H1 (cell line): ENCODE data around the gene TPBG. TPM values are rescaled to one million over a fixed set of nuclear protein-coding genes. Genes with fewer than 3 reads are reported as not detected.

Source experiments
- CTCF ChIA-PET: fragments of 300-600 bp; sonication (Branson Sonifier 250); formaldehyde crosslinking; loops from one replicate; lab custom pipeline; 2021; ENCODE audit not compliant: partially characterized antibody; lab: Charles Lee
- POLR2A ChIA-PET: fragments of 300-600 bp; sonication (Branson Sonifier 250); formaldehyde crosslinking; loops from one replicate; lab custom pipeline; 2021; ENCODE audit warnings: inconsistent platforms; ENCODE audit not compliant: partially characterized antibody; lab: Charles Lee
- DNase-seq, 2 experiments: peaks; one replicate each; pipeline versions ENCODE4 v3.0.0 to v3.0.0-alpha.2; 2010 to 2022; ENCODE audit warnings: low spot score in 2 of 2, low read depth in 1 of 2, mixed read lengths in 1 of 2
- FAIRE-seq: peaks from 2 replicates; lab custom pipeline; 2011; peaks lifted over from hg19 to GRCh38; lab: Jason Lieb, UNC
- H2AFZ ChIP-seq: 2 replicates; pipeline ENCODE4 v1.8.1; 2012; ENCODE audit warnings: low read length, inconsistent platforms
- H2AK5ac ChIP-seq: 2 replicates; pipeline ENCODE4 v1.6.1; 2013; ENCODE audit warnings: low read depth, low read length
- H2BK120ac ChIP-seq: replicated peaks from 2 replicates; pipeline ENCODE3; 2013; ENCODE audit warnings: low read depth, low read length, inconsistent platforms
- H2BK12ac ChIP-seq: 2 replicates; pipeline ENCODE4 v1.6.1; 2013; ENCODE audit warnings: low read depth, low read length
- H2BK15ac ChIP-seq: 2 replicates; pipeline ENCODE4 v1.6.1; 2013; ENCODE audit warnings: low read length
- H2BK20ac ChIP-seq: 2 replicates; pipeline ENCODE4 v1.6.1; 2013; ENCODE audit warnings: low read length
- H2BK5ac ChIP-seq: 2 replicates; pipeline ENCODE4 v1.6.1; 2013; ENCODE audit warnings: low read depth, low read length
- H3K14ac ChIP-seq: 2 replicates; pipeline ENCODE4 v1.6.1; 2013; ENCODE audit warnings: inconsistent platforms; ENCODE audit not compliant: insufficient read length
- H3K18ac ChIP-seq: 2 replicates; pipeline ENCODE4 v1.6.1; 2013; ENCODE audit warnings: low read length; ENCODE audit errors: extremely low read depth
- H3K23ac ChIP-seq: 2 replicates; pipeline ENCODE4 v1.6.1; 2013; ENCODE audit warnings: inconsistent platforms; ENCODE audit not compliant: insufficient read length
- H3K23me2 ChIP-seq: 2 replicates; pipeline ENCODE4 v1.6.1; 2013; ENCODE audit warnings: low read depth, low read length
- H3K27ac ChIP-seq: 2 replicates; pipeline ENCODE4 v1.6.1; 2011; ENCODE audit warnings: low read depth, low read length, inconsistent platforms
- H3K27me3 ChIP-seq, 4 experiments: replicated peaks in 1 of 4; 1 replicate in 1 of 4; 2 replicates in 3 of 4; pipeline versions ENCODE4 v1.6.1 to v1.8.1; 2011 to 2013; ENCODE audit warnings: low read length in 3 of 4, mild to moderate bottlenecking in 3 of 4, inconsistent platforms in 2 of 4, mixed read lengths in 2 of 4, moderate library complexity in 1 of 4; ENCODE audit not compliant: control insufficient read depth in 3 of 4, insufficient read depth in 3 of 4; ENCODE audit errors: extremely low read depth in 1 of 4
- H3K36me3 ChIP-seq, 4 experiments: 2 replicates each; pipeline versions ENCODE4 v1.6.1 to v1.8.1; 2011 to 2013; ENCODE audit warnings: mild to moderate bottlenecking in 4 of 4, low read length in 3 of 4, moderate library complexity in 2 of 4, control low read depth in 1 of 4, inconsistent platforms in 1 of 4; ENCODE audit not compliant: insufficient read depth in 4 of 4, control insufficient read depth in 2 of 4
- H3K4ac ChIP-seq: replicated peaks from 2 replicates; pipeline ENCODE3; 2013; ENCODE audit warnings: low read length, low read depth, mixed read lengths, inconsistent platforms; ENCODE audit not compliant: insufficient read length
- H3K4me1 ChIP-seq, 4 experiments: replicated peaks in 1 of 4; 1 replicate in 1 of 4; 2 replicates in 3 of 4; pipeline versions ENCODE4 v1.6.1 to v1.8.1; 2011 to 2013; ENCODE audit warnings: low read length in 3 of 4, inconsistent platforms in 2 of 4, mixed read lengths in 1 of 4; ENCODE audit not compliant: insufficient read depth in 4 of 4, control insufficient read depth in 3 of 4
- H3K4me2 ChIP-seq, 2 experiments: 2 replicates each; pipeline versions ENCODE4 v1.6.1 to v1.8.1; 2011 to 2013; ENCODE audit warnings: low read depth in 2 of 2, low read length in 2 of 2, control low read depth in 1 of 2, inconsistent platforms in 1 of 2, mild to moderate bottlenecking in 1 of 2; ENCODE audit not compliant: insufficient read depth in 1 of 2
- H3K4me3 ChIP-seq, 4 experiments: fragments of 200-600, 300-600 bp in 1 of 4; sonication (generic), shearing (Covaris generic), sonication (Bioruptor Twin) in 1 of 4; 2 replicates each; pipeline versions ENCODE4 v1.5.1 to v1.8.1; 2011 to 2016; ENCODE audit warnings: low read length in 4 of 4, low read depth in 3 of 4, control low read depth in 2 of 4, inconsistent platforms in 2 of 4, mild to moderate bottlenecking in 2 of 4, mixed read lengths in 1 of 4, moderate library complexity in 1 of 4; ENCODE audit not compliant: insufficient read depth in 2 of 4; ENCODE audit errors: extremely low read depth in 1 of 4
- H3K56ac ChIP-seq: replicated peaks from 2 replicates; pipeline ENCODE3; 2013; ENCODE audit warnings: low read depth, mild to moderate bottlenecking, mixed read lengths, low read length, inconsistent platforms; ENCODE audit not compliant: insufficient read length
- H3K79me1 ChIP-seq: 2 replicates; pipeline ENCODE4 v1.6.1; 2013; ENCODE audit warnings: low read depth, low read length, control low read depth
- H3K79me2 ChIP-seq, 2 experiments: 2 replicates each; pipeline versions ENCODE4 v1.6.1 to v1.8.1; 2012 to 2013; ENCODE audit warnings: low read length in 2 of 2, mild to moderate bottlenecking in 2 of 2, inconsistent platforms in 1 of 2; ENCODE audit not compliant: insufficient read depth in 2 of 2, control insufficient read depth in 1 of 2
- H3K9ac ChIP-seq, 4 experiments: replicated peaks in 1 of 4; 1 replicate in 1 of 4; 2 replicates in 3 of 4; pipeline versions ENCODE4 v1.6.1 to v1.8.1; 2011 to 2013; ENCODE audit warnings: low read depth in 3 of 4, low read length in 3 of 4, control low read depth in 2 of 4, mild to moderate bottlenecking in 2 of 4, moderate library complexity in 2 of 4, inconsistent platforms in 1 of 4; ENCODE audit errors: extremely low read depth in 1 of 4
- H3K9me3 ChIP-seq, 2 experiments: 2 replicates each; pipeline versions ENCODE4 v1.6.1 to v1.8.1; 2012 to 2013; ENCODE audit warnings: mild to moderate bottlenecking in 2 of 2, moderate library complexity in 2 of 2, control low read depth in 1 of 2, inconsistent platforms in 1 of 2, low read depth in 1 of 2, low read length in 1 of 2, mixed read lengths in 1 of 2; ENCODE audit not compliant: insufficient read depth in 2 of 2
- H4K20me1 ChIP-seq, 2 experiments: replicated peaks in 1 of 2; 2 replicates each; pipeline versions ENCODE3 to v1.8.1; 2011 to 2013; ENCODE audit warnings: inconsistent platforms in 2 of 2, low read length in 2 of 2, mild to moderate bottlenecking in 1 of 2; ENCODE audit not compliant: insufficient read depth in 2 of 2, control insufficient read depth in 1 of 2
- H4K5ac ChIP-seq: 2 replicates; pipeline ENCODE4 v1.6.1; 2013; ENCODE audit warnings: low read length, low read depth, mixed read lengths, inconsistent platforms; ENCODE audit not compliant: insufficient read length
- H4K8ac ChIP-seq: 2 replicates; pipeline ENCODE4 v1.8.0; 2013; ENCODE audit warnings: mild to moderate bottlenecking, moderate library complexity, low read length, inconsistent platforms; ENCODE audit not compliant: insufficient read depth; ENCODE audit errors: extremely low read depth
- H4K91ac ChIP-seq: replicated peaks from 2 replicates; pipeline ENCODE3; 2013; ENCODE audit warnings: low read length, mixed read lengths, inconsistent platforms; ENCODE audit not compliant: insufficient read length
- CEBPB ChIP-seq: IDR thresholded peaks from 2 replicates; pipeline ENCODE4 v1.6.1; 2012; ENCODE audit warnings: low read depth, low read length
- CREB1 ChIP-seq: IDR thresholded peaks from 2 replicates; pipeline ENCODE4 v1.6.1; 2012; ENCODE audit warnings: inconsistent platforms
- EZH2 ChIP-seq: fragments of 200-600 bp; sonication (generic); IDR thresholded peaks from 2 replicates; pipeline ENCODE4 v1.7.1; 2012; ENCODE audit warnings: low read depth, mild to moderate bottlenecking, moderate library complexity, low read length, inconsistent platforms; ENCODE audit not compliant: severe bottlenecking
- NANOG ChIP-seq: IDR thresholded peaks from 2 replicates; pipeline ENCODE4 v1.6.1; 2011; ENCODE audit warnings: low read length, low read depth, mild to moderate bottlenecking, inconsistent platforms; ENCODE audit not compliant: insufficient read depth, poor library complexity, severe bottlenecking
- RAD21 ChIP-seq, 2 experiments: IDR thresholded peaks in 1 of 2; conservative IDR thresholded peaks in 1 of 2; 2 replicates each; pipeline ENCODE4 v1.6.1; 2011; ENCODE audit warnings: low read depth in 2 of 2, low read length in 2 of 2, improper control_type of control experiment in 1 of 2, inconsistent platforms in 1 of 2, mild to moderate bottlenecking in 1 of 2, moderate library complexity in 1 of 2
- WGBS, 2 experiments: shearing (Covaris generic) in 1 of 2; methylation state at CpG; one replicate each; pipeline versions ENCODE4 v1.1.6 to v1.1.7; 2013 to 2015; ENCODE audit warnings: low lambda C conversion rate in 2 of 2, mixed read lengths in 2 of 2, inconsistent platforms in 1 of 2, low coverage in 1 of 2, missing lambda C conversion rate in 1 of 2; ENCODE audit not compliant: insufficient replicate concordance in 2 of 2, insufficient coverage in 1 of 2, insufficient read length in 1 of 2; ENCODE audit errors: extremely low coverage in 1 of 2, missing lambda C conversion rate in 1 of 2; 5-methylcytosine and 5-hydroxymethylcytosine counted together
- polyA plus RNA-seq, 7 experiments: library from polyadenylated mRNA; depleted of rRNA in 3 of 7; stranded (reverse) in 5 of 7; unstranded in 2 of 7; fragments of >200 nt in 5 of 7; fragments of 200-250 nt in 2 of 7; gene quantifications; 1 replicate in 5 of 7; 2 replicates in 1 of 7; 4 replicates in 1 of 7; pipeline versions ENCODE4 v1.2.1 to v1.2.3, GENCODE V29; 2011 to 2013; ENCODE audit warnings: missing spikeins in 2 of 7, mixed read lengths in 2 of 7
- total RNA-seq: library from RNA; stranded (reverse); fragmentation: NEBNext Ultra II Directional; extraction: Animal tissue kit (Norgen Biotek cat#: 25700); gene quantifications from 2 replicates; pipeline ENCODE4 v1.2.1, GENCODE V29; 2021
- TF ChIP-seq, protein P1 (sequence below): IDR thresholded peaks from 2 replicates; pipeline ENCODE4 v1.6.1; 2012; ENCODE audit warnings: inconsistent platforms

TPBG gene
- total and polyA plus RNA-seq, 2 of the 8 experiments (the other 6 are each of a cell fraction or from before 2014, with no cell fraction given) = 28.4 to 33.6 TPM

DNA sequence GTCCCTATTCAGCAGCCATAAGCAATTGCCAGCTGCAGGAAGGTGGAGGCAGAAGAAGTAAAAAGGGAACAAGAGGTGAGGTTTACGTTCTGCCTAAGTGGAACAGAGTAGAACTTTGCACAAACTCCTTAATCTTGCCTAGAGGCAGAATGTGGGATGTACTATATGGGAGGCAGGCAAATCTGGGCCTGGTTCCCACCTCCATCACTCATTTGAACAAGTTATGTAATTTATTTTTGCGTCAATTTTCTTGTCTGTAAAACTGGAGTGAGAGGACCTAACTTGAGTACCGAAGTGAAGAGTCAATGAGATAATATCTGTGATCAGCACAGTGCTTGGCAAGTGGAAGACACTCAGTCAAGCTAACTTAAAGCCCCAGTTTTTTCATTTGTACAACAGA is 2.0 kb upstream of the TPBG start:
- Histone ChIP-seq H2BK12ac (no peak overlapping the region), H3K27ac (no peak overlapping the region), H4K5ac (no peak overlapping the region), H3K79me2 (peaks cover 0 to 12% of the 10 kb centered on the region in 2 experiments; a peak in 3 of 4 replicates), H3K56ac (no peak overlapping the region), H2BK5ac (no peak overlapping the region), H3K4me2 (no peak overlapping the region), H3K9me3 (no peaks in the 10 kb centered on the region), H3K18ac (no peak overlapping the region), H3K27me3 (no peaks in the 10 kb centered on the region; a peak in 1 of 7 replicates), H3K79me1 (no peaks in the 10 kb centered on the region), H3K4me3 (no peak overlapping the region), H2AK5ac (no peak overlapping the region), H2BK15ac (no peak overlapping the region), H3K4me1 (peaks cover 5 to 16% (median 7%) of the 10 kb centered on the region in 4 experiments), H3K23ac (no peak overlapping the region), H4K8ac (no peak overlapping the region), H2AFZ (no peak overlapping the region), H3K23me2 (peaks cover 10% of the 10 kb centered on the region; the same call in 1 of the 2 replicates), H3K4ac (no peak overlapping the region), H3K14ac (no peak overlapping the region), H3K9ac (no peak overlapping the region), H4K91ac (no peak overlapping the region), H2BK20ac (no peak overlapping the region), H2BK120ac (no peak overlapping the region), H4K20me1 (peaks cover 0 to 3% of the 10 kb centered on the region in 2 experiments), H3K36me3 (peaks cover 0 to 10% (median 2%) of the 10 kb centered on the region in 4 experiments; a peak in 2 of 8 replicates)
- CTCF ChIA-PET = interaction anchor here (0.7 to 3.3 kb wide), 3 partner anchors 12 to 696 kb away, joined by 3 to 27 read pairs (median 21); no protein-coding TSS in a partner anchor
- DNase-seq = no peak
- POLR2A ChIA-PET = no interaction called here
- 89% methylated on average over 3 of the region's 3 CpGs; no CpG with 5 or more reads in 1 of the 2 experiments for WGBS, 2 experiments
- FAIRE-seq = no peak
- TF ChIP-seq RAD21 (IDR thresholded peaks at IDR 0.05 in 1 of 2, conservative IDR thresholded peaks at IDR 0.05 in 1 of 2; ENCODE audit: low read depth in 2 of 2, low read length in 2 of 2) (no peak), CEBPB (no peak), EZH2 (no peak), NANOG (no peak), CREB1 (no peak)
- TF ChIP-seq, protein P1, sequence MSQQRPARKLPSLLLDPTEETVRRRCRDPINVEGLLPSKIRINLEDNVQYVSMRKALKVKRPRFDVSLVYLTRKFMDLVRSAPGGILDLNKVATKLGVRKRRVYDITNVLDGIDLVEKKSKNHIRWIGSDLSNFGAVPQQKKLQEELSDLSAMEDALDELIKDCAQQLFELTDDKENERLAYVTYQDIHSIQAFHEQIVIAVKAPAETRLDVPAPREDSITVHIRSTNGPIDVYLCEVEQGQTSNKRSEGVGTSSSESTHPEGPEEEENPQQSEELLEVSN = no peak
